Measurements from ENCODE around the gene CENPL.

The CENPL gene

GRCh38 chr1:173864179-173864867 lies 39.6 kb upstream of the CENPL start:
- Histone ChIP-seq H3K27ac (replicated peaks) (no peak overlapping the region; the same call in none of the 2 replicates), H3K4me3 (replicated peaks; ENCODE audit: insufficient read depth, low read length) (peak overlapping the region; percentile 60), H3K27me3 (ENCODE audit: insufficient read depth, poor library complexity, severe bottlenecking) (no peaks in the 10 kb centered on the region)
- peak in 1 of 2 experiments; percentile 78 for DNase-seq (ENCODE audit: low read depth in 1 of 2, low spot score in 1 of 2)
- TF ChIP-seq, protein P1, sequence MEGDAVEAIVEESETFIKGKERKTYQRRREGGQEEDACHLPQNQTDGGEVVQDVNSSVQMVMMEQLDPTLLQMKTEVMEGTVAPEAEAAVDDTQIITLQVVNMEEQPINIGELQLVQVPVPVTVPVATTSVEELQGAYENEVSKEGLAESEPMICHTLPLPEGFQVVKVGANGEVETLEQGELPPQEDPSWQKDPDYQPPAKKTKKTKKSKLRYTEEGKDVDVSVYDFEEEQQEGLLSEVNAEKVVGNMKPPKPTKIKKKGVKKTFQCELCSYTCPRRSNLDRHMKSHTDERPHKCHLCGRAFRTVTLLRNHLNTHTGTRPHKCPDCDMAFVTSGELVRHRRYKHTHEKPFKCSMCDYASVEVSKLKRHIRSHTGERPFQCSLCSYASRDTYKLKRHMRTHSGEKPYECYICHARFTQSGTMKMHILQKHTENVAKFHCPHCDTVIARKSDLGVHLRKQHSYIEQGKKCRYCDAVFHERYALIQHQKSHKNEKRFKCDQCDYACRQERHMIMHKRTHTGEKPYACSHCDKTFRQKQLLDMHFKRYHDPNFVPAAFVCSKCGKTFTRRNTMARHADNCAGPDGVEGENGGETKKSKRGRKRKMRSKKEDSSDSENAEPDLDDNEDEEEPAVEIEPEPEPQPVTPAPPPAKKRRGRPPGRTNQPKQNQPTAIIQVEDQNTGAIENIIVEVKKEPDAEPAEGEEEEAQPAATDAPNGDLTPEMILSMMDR (IDR thresholded peaks at IDR 0.05; ENCODE audit: insufficient read depth, low read length): no peak
- TF ChIP-seq, protein P2, sequence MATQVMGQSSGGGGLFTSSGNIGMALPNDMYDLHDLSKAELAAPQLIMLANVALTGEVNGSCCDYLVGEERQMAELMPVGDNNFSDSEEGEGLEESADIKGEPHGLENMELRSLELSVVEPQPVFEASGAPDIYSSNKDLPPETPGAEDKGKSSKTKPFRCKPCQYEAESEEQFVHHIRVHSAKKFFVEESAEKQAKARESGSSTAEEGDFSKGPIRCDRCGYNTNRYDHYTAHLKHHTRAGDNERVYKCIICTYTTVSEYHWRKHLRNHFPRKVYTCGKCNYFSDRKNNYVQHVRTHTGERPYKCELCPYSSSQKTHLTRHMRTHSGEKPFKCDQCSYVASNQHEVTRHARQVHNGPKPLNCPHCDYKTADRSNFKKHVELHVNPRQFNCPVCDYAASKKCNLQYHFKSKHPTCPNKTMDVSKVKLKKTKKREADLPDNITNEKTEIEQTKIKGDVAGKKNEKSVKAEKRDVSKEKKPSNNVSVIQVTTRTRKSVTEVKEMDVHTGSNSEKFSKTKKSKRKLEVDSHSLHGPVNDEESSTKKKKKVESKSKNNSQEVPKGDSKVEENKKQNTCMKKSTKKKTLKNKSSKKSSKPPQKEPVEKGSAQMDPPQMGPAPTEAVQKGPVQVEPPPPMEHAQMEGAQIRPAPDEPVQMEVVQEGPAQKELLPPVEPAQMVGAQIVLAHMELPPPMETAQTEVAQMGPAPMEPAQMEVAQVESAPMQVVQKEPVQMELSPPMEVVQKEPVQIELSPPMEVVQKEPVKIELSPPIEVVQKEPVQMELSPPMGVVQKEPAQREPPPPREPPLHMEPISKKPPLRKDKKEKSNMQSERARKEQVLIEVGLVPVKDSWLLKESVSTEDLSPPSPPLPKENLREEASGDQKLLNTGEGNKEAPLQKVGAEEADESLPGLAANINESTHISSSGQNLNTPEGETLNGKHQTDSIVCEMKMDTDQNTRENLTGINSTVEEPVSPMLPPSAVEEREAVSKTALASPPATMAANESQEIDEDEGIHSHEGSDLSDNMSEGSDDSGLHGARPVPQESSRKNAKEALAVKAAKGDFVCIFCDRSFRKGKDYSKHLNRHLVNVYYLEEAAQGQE (IDR thresholded peaks at IDR 0.05; ENCODE audit: insufficient replicate concordance, low read depth): no peak
- TF ChIP-seq GABPA (IDR thresholded peaks at IDR 0.05; ENCODE audit: low read depth): no peak
- TF ChIP-seq SPI1 (IDR thresholded peaks at IDR 0.05; ENCODE audit: borderline replicate concordance, low read depth): no peak
- no peak for TF ChIP-seq POLR2AphosphoS5 (IDR thresholded peaks at IDR 0.05; ENCODE audit: low read depth)

GRCh38 chr1:173863224-173864161 lies 38.8 kb upstream of the CENPL start:
- Histone ChIP-seq H3K27me3 (ENCODE audit: insufficient read depth, poor library complexity, severe bottlenecking) (no peaks in the 10 kb centered on the region), H3K4me3 (replicated peaks; ENCODE audit: insufficient read depth, low read length) (no peak overlapping the region), H3K27ac (replicated peaks) (no peak overlapping the region; the same call in 1 of the 2 replicates)
- DNase-seq (ENCODE audit: low read depth in 1 of 2, low spot score in 1 of 2): peak in 1 of 2 experiments; percentile 63
- no peak; the same call in 1 of the 2 replicates for TF ChIP-seq POLR2AphosphoS5 (IDR thresholded peaks at IDR 0.05; ENCODE audit: low read depth)
- TF ChIP-seq, protein P2 (IDR thresholded peaks at IDR 0.05; ENCODE audit: insufficient replicate concordance, low read depth): no peak
- TF ChIP-seq GABPA (IDR thresholded peaks at IDR 0.05; ENCODE audit: low read depth): no peak
- TF ChIP-seq, protein P1 (IDR thresholded peaks at IDR 0.05; ENCODE audit: insufficient read depth, low read length): no peak
- TF ChIP-seq SPI1 (IDR thresholded peaks at IDR 0.05; ENCODE audit: borderline replicate concordance, low read depth): no peak

- no peaks in the 10 kb centered on the region for H3K27me3 ChIP-seq (ENCODE audit: insufficient read depth, poor library complexity, severe bottlenecking)
- no peak overlapping the region for H3K27ac ChIP-seq (replicated peaks)
- DNase-seq (ENCODE audit: low read depth in 1 of 2, low spot score in 1 of 2): peak; percentile 26 to 70
- H3K4me3 ChIP-seq (replicated peaks; ENCODE audit: insufficient read depth, low read length): no peak overlapping the region
- TF ChIP-seq SPI1 (IDR thresholded peaks at IDR 0.05; ENCODE audit: borderline replicate concordance, low read depth) (no peak), GABPA (IDR thresholded peaks at IDR 0.05; ENCODE audit: low read depth) (no peak), POLR2AphosphoS5 (IDR thresholded peaks at IDR 0.05; ENCODE audit: low read depth) (peak; percentile 3; the same call in 1 of the 2 replicates)
- TF ChIP-seq, protein P1 (IDR thresholded peaks at IDR 0.05; ENCODE audit: insufficient read depth, low read length): no peak
- TF ChIP-seq, protein P2 (IDR thresholded peaks at IDR 0.05; ENCODE audit: insufficient replicate concordance, low read depth): no peak
These were observed 38.1 kb upstream of the CENPL start for GRCh38 chr1:173862769-173863223.
